ENCODE data around the gene PSAT1. TPM values are rescaled to one million over a fixed set of nuclear protein-coding genes. Genes with fewer than 3 reads are reported as not detected.
A peak's percentile ranks its signal among the peaks of the same experiment; 100 is the strongest.
"Not testable (repeated sequence)": the region's sequence is repeated elsewhere in the genome, so short reads cannot be mapped to it uniquely, and the experiment has no call there.

PSAT1 gene
- polyA plus RNA-seq (ENCODE audit: insufficient read depth in 1 of 5, insufficient read length in 5 of 5, low replicate concordance in 1 of 5), result 10 to 100 TPM; 30.1 to 38.6 (median 32.8) TPM
- long read RNA-seq, donor 1, transcript PSAT1-202 (9 exons, 2,188 nt), result major isoform, 11 of 17 reads
- long read RNA-seq, donor 1, partial matches to known transcripts, result 6 of 17 reads
- long read RNA-seq, donor 1, other reads (novel, unspliced or antisense), result 0 of 17 reads
- long read RNA-seq, donor 2, transcript PSAT1-202 (9 exons, 2,188 nt), result major isoform, 7 of 7 reads
- long read RNA-seq, donor 2, partial matches to known transcripts, result 0 of 7 reads
- long read RNA-seq, donor 2, other reads (novel, unspliced or antisense), result 0 of 7 reads
- long read RNA-seq, donor 3, transcript PSAT1-202 (9 exons, 2,188 nt), result major isoform, 11 of 11 reads
- long read RNA-seq, donor 3, partial matches to known transcripts, result 0 of 11 reads
- long read RNA-seq, donor 3, other reads (novel, unspliced or antisense), result 0 of 11 reads
- long read RNA-seq, donor 4, transcript PSAT1-202 (9 exons, 2,188 nt), result major isoform, 6 of 7 reads
- long read RNA-seq, donor 4, partial matches to known transcripts, result 0 of 7 reads
- long read RNA-seq, donor 4, other reads (novel, unspliced or antisense), result 0 of 7 reads
- long read RNA-seq, donor 5, transcript PSAT1-202 (9 exons, 2,188 nt), result major isoform, 11 of 11 reads
- long read RNA-seq, donor 5, partial matches to known transcripts, result 0 of 11 reads
- long read RNA-seq, donor 5, other reads (novel, unspliced or antisense), result 0 of 11 reads
- long read RNA-seq, donor 6, transcript PSAT1-202 (9 exons, 2,188 nt), result major isoform, 18 of 28 reads
- long read RNA-seq, donor 6, partial matches to known transcripts, result 9 of 28 reads
- long read RNA-seq, donor 6, other reads (novel, unspliced or antisense), result 0 of 28 reads
- long read RNA-seq, donor 7, transcript PSAT1-202 (9 exons, 2,188 nt), result major isoform, 8 of 19 reads
- long read RNA-seq, donor 7, partial matches to known transcripts, result 11 of 19 reads
- long read RNA-seq, donor 7, other reads (novel, unspliced or antisense), result 0 of 19 reads
- long read RNA-seq, donor 8, transcript PSAT1-202 (9 exons, 2,188 nt), result major isoform, 5 of 5 reads
- long read RNA-seq, donor 8, partial matches to known transcripts, result 0 of 5 reads
- long read RNA-seq, donor 8, other reads (novel, unspliced or antisense), result 0 of 5 reads

DNA sequence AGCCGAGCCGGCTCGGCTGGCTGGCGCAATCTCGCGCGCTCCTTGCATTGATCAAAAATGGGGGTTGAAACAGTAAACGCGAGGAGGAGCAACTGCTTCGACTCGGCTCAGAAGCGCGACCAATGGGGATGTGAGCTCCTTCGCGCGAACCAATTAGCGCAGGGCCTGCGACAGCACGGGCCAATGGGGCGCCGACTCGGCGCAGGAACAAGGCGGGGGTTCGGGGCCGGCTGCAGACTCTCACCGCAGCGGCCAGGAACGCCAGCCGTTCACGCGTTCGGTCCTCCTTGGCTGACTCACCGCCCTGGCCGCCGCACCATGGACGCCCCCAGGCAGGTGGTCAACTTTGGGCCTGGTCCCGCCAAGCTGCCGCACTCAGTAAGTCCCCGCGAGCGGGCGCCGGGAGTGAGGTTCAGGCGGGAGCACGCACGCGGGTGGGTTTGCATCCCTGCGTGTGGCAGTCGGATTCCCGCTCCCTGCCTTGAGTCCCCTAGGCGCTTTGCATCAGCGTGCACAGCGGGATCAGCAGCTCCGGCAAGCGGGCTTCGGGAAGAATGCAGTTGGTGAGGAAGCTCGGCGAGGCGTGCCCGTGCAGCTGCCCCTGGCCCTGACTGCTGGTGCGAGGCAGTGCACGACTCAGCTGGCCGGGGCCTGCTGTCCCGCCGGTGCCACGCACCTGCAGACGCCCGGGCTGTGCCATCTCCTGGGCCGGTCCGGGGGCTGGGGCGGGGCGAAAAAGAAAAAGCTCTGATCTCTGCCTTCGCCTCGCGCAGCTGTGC, at the start of gene PSAT1:
TSS of gene PSAT1 (plus strand) at position 233 of the 779 bp plus-strand sequence. CDS start at position 319, 86 bp downstream.
- peak; percentile 87 to 88 for DNase-seq

GRCh38 chr9:78248635-78249034, 48.3 kb upstream of the PSAT1 start:
- DNase-seq, result no peak

GRCh38 chr9:78249542-78249941, 47.4 kb upstream of the PSAT1 start:
- no peak for DNase-seq

GRCh38 chr9:78252616-78253015, 44.3 kb upstream of the PSAT1 start:
- no peak for DNase-seq

DNA sequence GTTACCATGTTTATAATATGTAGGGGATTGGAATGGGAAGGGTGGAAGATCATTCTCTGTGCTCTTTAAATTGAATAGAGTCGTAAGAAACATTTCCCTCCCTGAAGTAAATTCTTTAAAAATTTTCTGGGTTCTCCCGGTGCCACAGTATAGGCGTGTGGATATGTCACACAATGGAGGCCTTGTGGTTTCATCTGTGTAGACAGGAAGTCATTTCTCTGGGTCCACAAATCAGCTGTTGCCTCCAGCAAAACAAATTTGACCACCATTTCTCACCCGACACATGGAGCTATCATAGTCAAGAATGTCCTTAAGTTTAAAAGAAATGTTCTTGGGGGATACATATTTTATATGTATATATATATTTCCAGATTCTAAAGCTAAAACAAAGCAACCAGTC, 43.6 kb upstream of the PSAT1 start:
- DNase-seq, result no peak

GRCh38 chr9:78261403-78262001, 35.4 kb upstream of the PSAT1 start:
- no peak for DNase-seq

GRCh38 chr9:78262655-78263054, 34.3 kb upstream of the PSAT1 start:
- DNase-seq, result no peak

GRCh38 chr9:78267889-78268288, 29.0 kb upstream of the PSAT1 start:
- no peak for DNase-seq

- no peak for DNase-seq
Observed at GRCh38 chr9:78269784-78270183, 27.1 kb upstream of the PSAT1 start.

GRCh38 chr9:78272307-78272706, 24.6 kb upstream of the PSAT1 start:
- no peak for DNase-seq

GRCh38 chr9:78273761-78274160, 23.2 kb upstream of the PSAT1 start:
- no peak for DNase-seq

GRCh38 chr9:78278177-78278777, 18.6 kb upstream of the PSAT1 start:
- DNase-seq, result peak; percentile 50 to 66

GRCh38 chr9:78278801-78279200, 18.1 kb upstream of the PSAT1 start:
- DNase-seq, result no peak

DNA sequence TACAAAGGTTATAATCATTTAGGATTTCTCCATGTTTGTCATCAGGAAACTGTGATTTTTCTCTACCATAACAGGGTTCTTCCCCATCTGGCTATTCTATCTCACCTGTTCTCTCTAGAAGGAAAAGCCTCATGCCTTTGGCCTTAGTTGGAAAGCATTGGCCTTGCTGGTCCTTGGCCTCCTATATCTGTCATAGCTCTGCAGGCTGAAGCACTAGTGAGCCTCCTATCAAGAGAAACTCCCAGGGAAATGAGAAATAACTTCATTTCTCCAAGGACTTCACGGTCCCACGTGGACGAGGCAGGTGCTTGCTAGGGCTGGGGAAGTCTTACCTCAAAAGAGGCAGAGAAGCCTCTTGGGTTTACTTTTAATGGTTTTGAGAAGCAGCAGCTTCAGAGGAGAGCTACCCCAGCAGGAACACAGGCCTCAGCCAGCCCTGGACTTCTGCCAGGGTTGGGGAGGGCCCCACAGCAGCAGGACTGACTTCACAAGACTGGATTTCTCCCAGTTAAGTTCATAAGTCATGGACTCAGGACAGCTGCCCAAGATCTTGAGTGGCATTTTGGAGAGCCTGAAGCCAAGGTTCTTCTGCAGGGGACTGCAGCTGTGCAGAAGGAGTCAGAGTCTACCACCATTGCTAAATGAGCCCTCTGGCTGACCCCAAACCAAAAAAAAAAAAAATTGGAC, 15.8 kb upstream of the PSAT1 start:
- peak; percentile 93 to 94 for DNase-seq

- not testable (repeated sequence) for DNase-seq
Observed at GRCh38 chr9:78284181-78284580, 12.7 kb upstream of the PSAT1 start.

- no peak for DNase-seq
Observed at GRCh38 chr9:78286125-78286524, 10.8 kb upstream of the PSAT1 start.

DNA sequence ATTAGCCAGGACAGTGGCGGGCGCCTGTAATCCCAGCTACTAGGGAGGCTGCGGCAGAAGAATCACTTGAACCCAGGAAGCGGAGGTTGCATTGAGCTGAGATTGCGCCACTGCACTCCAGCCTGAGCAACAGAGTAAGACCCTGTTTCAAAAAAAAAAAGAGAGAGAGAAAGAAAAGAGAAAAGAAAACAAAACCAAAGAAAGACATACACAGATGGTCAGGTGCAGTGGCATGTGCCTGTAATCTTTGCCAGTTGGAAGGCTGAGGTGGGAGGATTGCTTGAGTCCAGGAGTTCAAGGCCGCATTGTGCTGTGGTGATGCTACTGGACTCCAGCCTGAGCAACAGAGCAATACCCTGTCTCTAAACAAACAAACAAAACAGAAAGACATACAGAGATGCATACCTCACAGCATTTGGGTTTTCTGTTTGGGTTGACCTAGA, 10.0 kb upstream of the PSAT1 start:
- no peak for DNase-seq

- DNase-seq, result no peak
Observed at GRCh38 chr9:78288214-78288892, 8.6 kb upstream of the PSAT1 start.

DNA sequence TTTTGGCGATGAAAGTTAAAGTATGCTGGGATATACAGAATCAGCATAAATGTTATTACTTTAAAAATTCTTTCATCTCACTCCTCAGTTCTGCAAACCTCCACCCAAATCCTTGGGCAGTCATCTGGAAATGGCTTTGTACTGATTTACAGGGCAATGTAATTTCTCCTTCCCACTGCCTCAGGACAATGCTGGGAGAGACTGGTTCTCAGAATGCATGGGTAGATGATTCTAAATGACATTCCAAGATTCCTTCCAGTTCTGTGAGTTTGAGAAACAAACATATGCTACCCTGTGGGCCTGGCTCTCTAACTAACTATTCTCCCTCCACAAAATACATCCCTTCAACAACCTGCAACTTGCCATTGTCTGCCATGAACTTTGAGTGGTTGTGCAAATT, 7.5 kb upstream of the PSAT1 start:
- no peak for DNase-seq

Data from right lung (tissue), 10 donors.